HTERT RPE-1 (cell line): ENCODE measurements around the gene PRKCH.

Experiments used
- in situ Hi-C: fragments of 300-500 bp; cut with MboI; formaldehyde crosslinking; loops from 4 replicates; pipeline ENCODE4 v1.14.3; 2020; ENCODE audit warnings: low sequenced_read_pairs

The PRKCH gene

GRCh38 chr14:61418746-61419145 is 97.4 kb downstream of the PRKCH start:
- in situ Hi-C loops, result no loop called here

GRCh38 chr14:61419201-61419600 is 97.8 kb downstream of the PRKCH start:
- in situ Hi-C loops, result no loop called here

- in situ Hi-C loops, result no loop called here
Observed at GRCh38 chr14:61420326-61420725, 98.9 kb downstream of the PRKCH start.

- in situ Hi-C loops, result no loop called here
Observed at GRCh38 chr14:61421212-61421923, 100.0 kb downstream of the PRKCH start.

GRCh38 chr14:61426048-61426447 is 104.7 kb downstream of the PRKCH start:
- in situ Hi-C loops, result no loop called here

- in situ Hi-C loops, result no loop called here
Observed at GRCh38 chr14:61428261-61428660, 106.9 kb downstream of the PRKCH start.

GRCh38 chr14:61429316-61429715 is 107.9 kb downstream of the PRKCH start:
- in situ Hi-C loops, result no loop called here

- in situ Hi-C loops, result no loop called here
Observed at GRCh38 chr14:61430066-61430757, 108.8 kb downstream of the PRKCH start.

GRCh38 chr14:61433169-61433568 is 111.8 kb downstream of the PRKCH start:
- in situ Hi-C loops, result no loop called here

- in situ Hi-C loops, result no loop called here
Observed at GRCh38 chr14:61433828-61434227, 112.4 kb downstream of the PRKCH start.

GRCh38 chr14:61434311-61434710 is 112.9 kb downstream of the PRKCH start:
- in situ Hi-C loops, result no loop called here

GRCh38 chr14:61435563-61436337 is 114.4 kb downstream of the PRKCH start:
- in situ Hi-C loops, result no loop called here

- in situ Hi-C loops, result no loop called here
Observed at GRCh38 chr14:61437381-61437780, 116.0 kb downstream of the PRKCH start.

- in situ Hi-C loops, result no loop called here
Observed at GRCh38 chr14:61438036-61438435, 116.7 kb downstream of the PRKCH start.

- in situ Hi-C loops, result no loop called here
Observed at GRCh38 chr14:61438497-61438859, 117.1 kb downstream of the PRKCH start.

GRCh38 chr14:61438860-61439765 is 117.7 kb downstream of the PRKCH start:
- in situ Hi-C loops, result no loop called here

- in situ Hi-C loops, result no loop called here
Observed at GRCh38 chr14:61439779-61440418, 118.5 kb downstream of the PRKCH start.

- in situ Hi-C loops, result no loop called here
Observed at GRCh38 chr14:61443481-61443880, 122.1 kb downstream of the PRKCH start.

GRCh38 chr14:61444215-61444768 is 122.9 kb downstream of the PRKCH start:
- in situ Hi-C loops, result no loop called here

- in situ Hi-C loops, result no loop called here
Observed at GRCh38 chr14:61451491-61451890, 130.1 kb downstream of the PRKCH start.
